Right lobe of liver (tissue), 4 donors: ENCODE results near the gene ZNF586.

Experiments
- CTCF ChIP-seq, 4 donors: fragments of 200-600 bp in 3 of 4; fragments of 450-650 bp in 1 of 4; IDR thresholded peaks; one replicate each; pipeline versions ENCODE4 v1.5.1 to v1.8.0; 2016 to 2022; ENCODE audit warnings: antibody characterized with exemption in 4 of 4, mild to moderate bottlenecking in 2 of 4
- POLR2A ChIP-seq: fragments of 450-650 bp; IDR thresholded peaks from one replicate; pipeline ENCODE4 v1.6.1; 2017; ENCODE audit warnings: antibody characterized with exemption, mild to moderate bottlenecking
- donor health status: DM: no; HTN: no; CAD: no.
- donor health status: DM: no; HTN: no; CAD: no.
- donor health status: DM: no; HTN: yes; CAD: no.

GRCh38 chr19:57748029-57748428 lies 21.4 kb upstream of the ZNF586 start:
- TF ChIP-seq CTCF (IDR thresholded peaks at IDR 0.05), result no peak
- no peak for TF ChIP-seq POLR2A
